HG03354 (cell line): ENCODE data around the gene GGT6.

Experiments
- ATAC-seq: cut with Tn5 transposase; IDR thresholded peaks from one replicate; pipeline ENCODE4 v1.9.1; 2021; ENCODE audit warnings: mild to moderate bottlenecking; ENCODE audit not compliant: unreplicated experiment, poor library complexity, severe bottlenecking

The GGT6 gene

DNA sequence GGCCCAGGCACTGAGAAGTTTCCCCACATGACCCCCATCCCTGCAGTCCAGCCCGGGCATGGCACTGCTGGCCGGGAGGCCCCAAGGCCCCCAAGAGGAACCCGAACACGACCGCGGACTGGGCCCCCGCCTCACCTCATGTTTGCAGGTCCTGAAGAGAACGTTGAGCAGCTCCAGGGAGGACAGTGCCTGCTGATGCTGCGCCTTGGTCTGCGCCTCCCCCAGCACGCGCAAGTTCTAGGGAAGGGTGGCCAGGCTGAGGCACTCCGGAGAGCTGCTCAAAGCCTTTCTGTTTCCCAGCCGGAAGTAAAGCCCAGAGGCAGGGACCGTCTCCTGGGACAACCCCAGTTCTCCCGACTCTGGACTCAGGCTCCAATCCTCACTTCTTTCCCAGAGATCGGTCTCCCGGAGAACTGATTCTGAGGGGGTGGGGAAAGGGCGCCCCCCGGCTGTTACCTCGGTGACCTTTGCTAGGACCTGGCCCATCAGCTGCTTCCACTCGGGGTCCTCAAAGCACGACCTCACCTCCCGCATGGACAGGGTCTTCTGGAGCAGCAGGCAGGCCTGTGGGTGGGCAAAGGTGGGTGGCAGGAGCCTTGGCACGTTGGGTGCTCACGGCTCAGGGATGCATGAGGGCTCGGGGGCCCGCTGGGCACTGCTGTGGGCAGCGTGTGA lies 18.9 kb downstream of the GGT6 start:
- no peak for ATAC-seq

DNA sequence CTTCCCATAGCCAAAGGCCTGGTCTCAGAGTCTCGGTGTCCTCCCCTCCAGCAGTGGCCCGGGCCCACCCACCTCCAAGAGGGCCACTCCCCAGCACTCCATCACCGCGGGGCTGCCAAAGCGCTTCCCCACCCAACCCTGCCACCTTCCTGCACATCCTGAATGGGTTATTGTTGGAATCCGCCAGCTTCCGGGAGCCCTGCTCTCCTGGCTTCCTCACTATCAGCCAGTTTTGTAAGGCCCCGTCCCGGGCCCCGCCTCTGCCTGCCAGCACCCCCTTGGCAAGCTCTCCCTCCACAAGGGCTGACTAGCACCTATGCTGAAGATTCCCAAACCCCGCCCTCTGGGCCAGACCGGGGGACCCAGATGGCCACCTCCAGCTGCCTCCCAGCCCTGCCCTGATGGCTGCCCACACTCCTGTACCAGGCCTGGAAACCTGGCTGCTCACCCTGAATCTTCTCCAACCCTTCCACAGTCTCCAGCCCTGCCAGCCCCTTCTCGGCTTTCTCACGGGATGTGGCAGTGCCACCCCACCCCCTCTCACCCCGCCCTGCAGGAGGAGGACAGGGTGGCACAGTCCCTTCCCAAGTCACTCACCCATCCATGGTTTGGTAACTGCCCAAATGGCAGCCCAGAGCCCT lies 19.6 kb downstream of the GGT6 start:
- no peak for ATAC-seq

DNA sequence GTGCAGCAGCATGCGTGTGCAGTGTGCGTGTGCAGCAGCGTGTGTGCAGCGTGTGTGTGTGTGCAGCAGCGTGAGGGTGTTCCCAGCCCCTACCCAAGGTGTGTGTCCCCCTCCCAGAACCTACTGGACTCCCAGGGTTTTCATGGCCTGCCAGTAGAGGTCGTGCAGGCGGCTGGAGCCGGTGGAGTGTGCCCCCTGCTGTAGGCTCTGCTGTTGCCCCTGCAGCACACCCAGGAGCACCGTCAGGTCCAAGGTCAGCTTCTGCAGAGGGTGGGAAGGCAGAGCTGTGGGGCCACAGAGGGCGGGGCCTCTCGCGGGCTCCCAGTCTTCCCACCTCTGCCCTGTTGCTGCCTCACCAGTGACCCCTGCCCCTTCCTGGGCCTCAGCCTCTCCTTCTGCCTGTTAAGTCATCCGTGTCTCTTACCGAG lies 20.1 kb downstream of the GGT6 start:
- ATAC-seq: no peak

DNA sequence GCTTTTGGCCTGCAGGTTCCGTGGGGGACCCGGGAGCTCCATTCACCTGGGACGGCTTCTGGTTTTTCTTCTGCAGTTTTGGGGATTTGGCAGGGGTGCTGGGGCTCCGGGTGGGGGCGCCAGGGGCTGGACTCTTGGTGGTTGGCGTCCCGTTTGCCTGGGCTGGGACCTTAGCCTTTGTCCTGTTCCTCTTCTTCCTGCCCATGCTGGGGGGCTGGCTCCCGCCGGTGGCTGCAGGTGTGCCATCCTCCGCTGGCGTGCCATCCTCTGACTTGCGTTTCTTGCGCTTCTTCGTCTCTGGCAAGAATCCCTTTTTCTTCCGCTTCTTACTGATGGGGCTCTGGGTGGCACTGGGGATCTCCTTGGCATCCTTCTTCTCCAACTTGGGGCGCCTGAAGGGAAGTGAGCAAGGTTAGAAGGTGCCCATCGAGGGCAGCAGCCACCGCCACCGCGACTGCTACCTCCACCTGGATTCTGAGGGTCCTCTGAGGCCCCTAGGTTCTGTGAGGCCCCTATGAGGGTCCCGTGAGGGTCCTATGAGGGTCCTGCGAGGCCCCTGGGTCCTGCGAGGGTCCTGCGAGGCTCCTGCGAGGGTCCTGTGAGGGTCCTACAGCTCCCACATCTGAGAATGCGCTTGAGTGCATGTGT lies 20.7 kb downstream of the GGT6 start:
- no peak for ATAC-seq

DNA sequence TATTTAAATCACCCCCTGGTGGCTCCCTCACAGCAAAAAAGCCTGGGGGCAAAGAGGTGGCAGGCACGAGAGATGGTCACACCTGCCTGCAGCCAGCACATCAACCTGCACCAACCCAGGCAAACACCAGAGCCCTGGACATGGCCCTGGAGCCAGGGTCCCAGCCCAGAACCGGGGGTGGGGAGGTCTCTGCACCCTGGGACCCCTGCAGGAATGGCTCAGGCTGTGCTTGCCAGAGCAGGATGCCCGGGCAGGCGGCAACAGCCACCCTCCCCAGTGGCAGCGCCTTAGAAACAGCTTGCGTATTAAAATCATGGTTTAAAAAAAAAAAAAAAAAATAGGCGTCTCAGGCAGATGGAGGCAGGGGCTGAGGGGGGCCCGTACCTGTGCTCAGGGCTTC lies 21.4 kb downstream of the GGT6 start:
- no peak for ATAC-seq

DNA sequence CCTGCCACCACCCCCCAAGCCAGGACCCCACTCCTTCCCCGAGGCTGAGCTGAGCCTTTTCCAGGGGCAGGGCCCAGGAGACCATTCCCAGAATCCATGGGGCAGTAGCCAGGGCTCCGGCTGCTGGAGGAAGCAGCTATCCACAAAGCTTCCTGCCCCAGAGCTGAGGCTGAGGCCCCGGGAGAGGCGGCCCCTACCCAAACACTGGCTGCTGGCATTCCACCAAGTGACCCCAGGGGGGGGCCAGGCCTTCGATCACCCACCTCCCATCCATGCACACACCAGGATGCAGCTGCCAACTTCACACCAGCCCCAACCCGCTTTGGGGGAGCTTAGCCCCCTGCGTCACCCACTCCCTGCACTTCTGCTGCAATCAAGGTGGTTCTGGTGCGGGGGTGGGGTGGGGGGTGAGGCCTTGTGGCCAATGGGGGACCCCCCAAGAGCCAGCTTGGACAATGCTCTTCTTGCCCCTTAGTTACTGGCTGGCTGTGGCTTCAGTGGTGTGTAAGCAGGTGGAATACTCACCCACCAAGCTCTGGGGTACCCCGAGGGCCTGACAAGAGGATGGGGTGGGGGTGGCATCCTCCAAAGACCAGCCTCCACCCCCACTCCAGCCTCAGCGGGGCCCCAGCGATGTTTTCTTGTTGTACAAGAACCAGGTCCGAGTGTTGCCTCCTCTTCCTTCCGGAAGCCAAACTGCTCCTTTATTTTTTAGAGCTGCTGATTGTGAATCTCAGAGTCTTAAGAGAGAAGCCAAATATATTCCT lies 22.0 kb downstream of the GGT6 start:
- ATAC-seq: no peak

DNA sequence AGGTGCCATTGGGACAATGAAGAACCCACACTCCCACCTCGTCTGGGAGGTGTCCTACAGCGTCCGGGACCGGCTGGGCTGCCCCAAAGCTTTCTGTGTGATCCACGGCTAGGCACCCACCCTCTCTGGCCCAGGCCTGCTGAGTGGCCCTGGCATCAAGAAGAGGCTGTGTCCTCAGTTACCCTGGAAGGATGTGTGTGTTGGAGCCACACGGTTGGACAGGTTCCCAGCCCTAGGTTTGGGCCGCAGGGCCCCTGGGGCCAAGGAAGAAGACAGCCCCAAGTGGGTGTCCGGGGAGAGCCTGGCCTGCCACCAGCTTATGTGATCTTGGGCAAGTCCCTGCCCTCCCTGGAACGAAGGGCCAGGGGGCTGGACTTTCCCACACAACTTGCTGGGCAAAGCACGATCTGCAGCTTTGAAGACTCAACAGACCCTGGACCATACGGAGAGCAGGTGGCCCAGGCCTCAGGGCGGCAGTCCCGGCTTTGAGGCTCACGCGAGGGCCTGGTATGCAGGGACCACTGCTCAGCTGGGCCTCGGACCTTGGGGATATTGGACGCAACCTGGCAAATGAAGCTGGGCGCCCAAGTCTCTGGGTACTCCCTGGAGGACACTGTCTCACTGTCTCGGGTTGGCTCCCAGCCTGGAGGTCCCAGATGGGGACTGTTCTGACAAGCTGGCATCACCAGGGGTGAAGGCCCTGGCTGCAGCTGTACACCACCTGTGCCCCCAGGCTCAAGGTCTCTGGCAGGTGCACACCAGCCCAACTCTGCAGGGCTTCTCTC lies 22.7 kb downstream of the GGT6 start:
- ATAC-seq: no peak

DNA sequence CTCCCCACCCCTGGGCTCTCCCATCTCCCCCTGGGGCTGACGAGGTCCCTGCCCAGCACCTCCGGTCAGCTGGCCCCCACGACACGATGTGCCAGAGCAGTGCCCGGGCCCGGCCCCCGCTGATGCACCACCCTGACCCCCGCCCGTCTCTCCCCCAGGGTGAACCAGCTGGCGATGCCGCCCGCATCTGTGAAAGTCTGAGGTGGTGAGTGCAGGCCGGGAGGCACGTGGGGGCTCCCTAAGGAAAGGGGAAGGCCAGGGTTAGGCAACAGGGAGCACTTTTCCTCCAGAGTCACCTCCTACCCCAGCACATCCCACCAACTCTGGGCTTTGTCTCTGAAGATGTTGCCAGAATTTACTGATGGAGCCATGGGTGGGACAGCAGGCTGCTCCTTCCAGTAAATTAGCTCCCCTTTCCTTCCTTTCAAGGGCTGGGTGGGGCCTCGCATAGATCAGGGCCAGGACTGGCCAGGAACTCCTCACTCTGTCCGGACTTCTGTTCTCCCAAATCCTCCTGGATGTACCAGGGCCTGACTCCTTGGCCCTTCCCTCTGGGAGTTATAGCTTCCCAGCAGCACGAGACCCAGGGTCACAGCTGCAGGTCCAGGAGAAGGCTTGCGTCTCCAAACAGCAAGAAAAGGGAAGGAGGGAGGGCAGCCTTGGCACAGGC lies 23.5 kb downstream of the GGT6 start:
- no peak for ATAC-seq

DNA sequence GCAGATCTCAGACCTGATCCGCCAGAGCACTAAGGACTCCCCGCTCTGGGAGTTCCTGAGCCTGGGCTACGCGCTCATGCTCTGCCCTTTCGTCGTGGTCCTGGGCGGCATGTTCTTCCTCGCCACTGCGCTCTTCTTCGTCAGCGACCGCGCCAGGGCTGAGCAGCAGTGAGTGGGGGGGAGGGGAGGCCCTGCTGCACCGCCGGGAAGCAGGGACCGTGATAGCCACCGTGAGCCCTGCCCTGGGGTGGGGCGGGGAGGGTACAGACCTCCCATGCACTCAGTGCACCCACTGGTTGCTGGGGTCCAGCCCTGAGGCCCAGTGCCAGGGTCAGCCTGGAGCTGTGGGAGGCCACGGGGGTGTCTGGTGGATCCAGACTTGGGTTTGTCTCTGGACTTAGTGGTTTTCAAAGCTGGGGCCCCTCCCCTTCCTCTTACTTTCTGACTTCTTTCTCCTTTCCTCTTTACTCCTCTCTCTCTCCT lies 24.1 kb downstream of the GGT6 start:
- no peak for ATAC-seq

DNA sequence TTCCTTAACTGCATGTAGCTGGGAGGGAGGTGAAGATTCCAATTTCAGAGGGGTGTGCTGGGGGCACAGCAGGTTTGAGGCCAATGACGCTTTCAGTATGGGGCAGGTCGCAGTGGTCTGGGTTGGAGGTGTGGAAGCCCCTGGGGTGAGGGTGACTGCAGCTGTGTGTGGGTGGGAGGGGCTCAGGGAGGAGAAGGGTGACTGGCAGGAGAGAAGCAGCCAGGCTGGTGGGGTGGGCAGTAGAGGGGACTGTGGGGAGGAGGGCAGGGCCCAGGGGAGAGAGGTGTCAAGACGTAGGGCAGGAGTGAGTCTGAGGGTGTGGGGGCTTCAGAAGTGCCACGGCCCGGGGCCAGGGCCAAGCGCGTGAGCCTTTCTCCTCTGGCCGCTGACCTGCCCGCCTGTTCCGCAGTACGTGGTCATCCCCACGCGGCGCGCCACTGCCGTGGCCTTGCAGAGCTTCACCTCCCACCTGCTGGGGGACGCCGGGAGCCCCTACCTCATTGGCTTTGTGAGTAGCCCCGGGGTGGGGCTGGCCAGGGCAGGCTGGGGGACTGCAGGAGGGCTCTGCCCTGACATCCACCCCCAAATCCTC lies 24.6 kb downstream of the GGT6 start:
- ATAC-seq: no peak

DNA sequence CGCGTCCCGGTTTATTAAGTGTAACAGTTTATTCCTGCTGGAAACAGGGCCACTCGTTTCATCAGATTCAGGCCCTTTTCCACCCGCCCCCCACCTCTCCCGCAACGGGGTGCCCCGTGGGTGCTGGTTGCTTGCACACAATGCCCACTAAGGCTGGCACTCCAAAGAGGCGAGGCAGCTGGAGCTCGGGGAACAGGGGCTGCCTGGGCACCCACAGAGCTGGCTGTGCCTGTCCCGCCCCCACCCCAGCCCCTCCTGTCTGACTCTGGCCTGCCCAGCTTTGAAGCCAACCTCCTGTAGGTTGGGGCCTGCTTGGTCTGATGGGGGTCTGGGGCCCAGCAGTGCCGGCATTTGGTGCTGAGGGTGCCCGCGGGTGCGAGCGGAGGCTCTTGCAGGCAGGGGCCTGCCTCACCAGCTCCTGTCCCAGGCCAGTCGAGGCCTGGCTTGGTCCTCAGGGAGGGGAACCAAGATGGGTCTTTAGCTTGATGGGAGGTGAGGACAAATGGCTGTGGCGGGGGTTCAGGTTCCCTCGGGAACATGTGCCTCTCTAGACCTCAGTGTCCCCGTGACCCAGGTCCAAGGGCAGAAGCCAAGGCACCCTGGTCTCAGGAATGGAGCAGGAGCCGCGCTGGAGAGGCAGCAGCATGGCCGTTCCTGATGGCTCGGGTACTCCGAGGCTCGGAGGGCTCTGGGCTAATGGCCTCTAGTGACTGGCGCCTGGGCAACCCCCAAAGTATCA lies 25.3 kb downstream of the GGT6 start:
- ATAC-seq: no peak

DNA sequence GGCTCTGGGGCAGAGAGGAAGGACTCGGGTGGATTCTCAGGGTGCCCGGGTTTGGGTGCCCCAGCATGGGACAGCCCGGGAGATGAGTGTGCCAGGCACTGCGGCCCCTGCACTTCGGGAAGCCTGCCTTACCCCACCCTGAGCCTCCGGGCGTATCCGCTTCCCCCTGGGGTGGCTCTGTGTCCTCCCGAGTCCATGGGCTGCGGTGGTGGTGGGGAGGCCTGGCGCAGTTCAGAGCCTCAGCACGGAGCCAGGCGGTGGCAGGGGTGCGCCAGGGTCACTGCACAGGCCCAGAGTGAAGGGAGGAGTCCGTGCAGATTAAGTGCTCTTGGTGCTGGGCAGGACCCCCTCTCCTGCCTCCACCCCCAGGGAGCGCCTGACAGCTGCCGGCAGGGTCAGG lies 25.9 kb downstream of the GGT6 start:
- ATAC-seq: no peak

DNA sequence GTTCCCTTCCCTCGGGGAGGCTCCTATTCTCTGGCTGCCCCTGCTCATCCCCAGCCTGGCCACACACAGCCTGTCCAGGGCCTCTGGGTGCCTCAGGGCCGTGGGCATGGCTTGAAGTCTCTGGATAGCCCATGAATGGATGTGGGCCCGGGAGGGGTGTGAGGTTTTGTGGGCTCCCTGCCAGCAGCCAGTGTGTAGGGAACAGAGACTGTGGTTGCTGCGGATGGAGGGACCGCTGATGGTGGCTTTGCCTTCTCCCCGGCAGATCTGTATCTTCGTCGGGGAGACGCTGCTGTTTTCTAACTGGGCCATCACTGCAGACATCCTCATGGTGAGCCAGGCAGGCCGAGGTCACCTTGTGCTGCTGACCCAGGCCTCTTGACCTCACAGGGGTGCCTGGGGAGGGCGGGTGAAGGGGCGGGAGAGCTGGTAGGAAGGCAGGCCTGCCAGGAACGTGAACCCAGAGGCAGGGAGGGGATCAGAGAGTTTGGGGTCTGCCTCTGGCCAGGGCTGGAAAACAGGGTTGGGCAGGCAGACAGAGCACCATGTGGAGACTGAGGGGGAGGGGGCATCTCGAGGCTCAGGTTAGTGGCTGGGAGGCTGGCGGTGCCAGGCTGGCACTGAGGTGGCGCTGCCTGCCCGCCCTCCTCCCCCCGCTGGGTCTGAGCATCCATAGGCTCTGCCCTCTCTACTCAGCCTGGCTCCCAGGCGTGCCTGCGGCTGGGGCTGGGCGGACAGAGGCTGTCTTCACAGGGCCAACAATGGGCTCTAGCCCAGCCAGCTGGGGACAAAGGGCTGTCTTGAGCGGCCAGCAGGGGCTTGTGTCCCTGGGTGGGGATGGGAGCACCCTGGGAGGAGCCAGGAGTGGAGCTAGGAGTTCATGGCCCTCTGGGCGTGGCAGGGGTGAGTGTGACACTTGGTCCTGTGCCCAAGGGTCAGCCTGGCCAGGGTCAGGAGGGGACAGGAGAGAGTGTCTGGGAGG lies 26.6 kb downstream of the GGT6 start:
- no peak for ATAC-seq

DNA sequence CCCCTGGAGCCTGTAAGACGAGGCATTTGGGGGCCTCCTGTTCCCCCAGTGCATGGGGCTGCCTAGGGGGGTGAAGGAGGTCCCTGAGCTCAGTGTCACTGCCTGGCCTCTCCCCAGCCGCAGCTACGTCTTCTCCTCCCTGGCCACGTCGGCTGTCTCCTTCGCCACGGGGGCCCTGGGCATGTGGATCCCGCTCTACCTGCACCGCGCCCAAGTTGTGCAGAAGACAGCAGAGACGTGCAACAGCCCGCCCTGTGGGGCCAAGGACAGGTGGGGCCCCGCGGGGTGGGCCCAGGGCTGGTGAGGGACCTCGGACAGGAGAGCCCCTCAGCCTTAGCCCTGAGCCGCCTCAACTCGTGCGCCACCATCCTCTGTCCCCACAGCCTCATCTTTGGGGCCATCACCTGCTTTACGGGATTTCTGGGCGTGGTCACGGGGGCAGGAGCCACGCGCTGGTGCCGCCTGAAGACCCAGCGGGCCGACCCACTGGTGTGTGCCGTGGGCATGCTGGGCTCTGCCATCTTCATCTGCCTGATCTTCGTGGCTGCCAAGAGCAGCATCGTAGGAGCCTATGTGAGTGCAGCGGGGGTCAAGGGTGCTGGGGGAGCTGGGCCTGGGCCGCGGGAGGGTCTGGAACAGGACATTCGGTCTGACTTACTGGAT lies 27.4 kb downstream of the GGT6 start:
- no peak for ATAC-seq

DNA sequence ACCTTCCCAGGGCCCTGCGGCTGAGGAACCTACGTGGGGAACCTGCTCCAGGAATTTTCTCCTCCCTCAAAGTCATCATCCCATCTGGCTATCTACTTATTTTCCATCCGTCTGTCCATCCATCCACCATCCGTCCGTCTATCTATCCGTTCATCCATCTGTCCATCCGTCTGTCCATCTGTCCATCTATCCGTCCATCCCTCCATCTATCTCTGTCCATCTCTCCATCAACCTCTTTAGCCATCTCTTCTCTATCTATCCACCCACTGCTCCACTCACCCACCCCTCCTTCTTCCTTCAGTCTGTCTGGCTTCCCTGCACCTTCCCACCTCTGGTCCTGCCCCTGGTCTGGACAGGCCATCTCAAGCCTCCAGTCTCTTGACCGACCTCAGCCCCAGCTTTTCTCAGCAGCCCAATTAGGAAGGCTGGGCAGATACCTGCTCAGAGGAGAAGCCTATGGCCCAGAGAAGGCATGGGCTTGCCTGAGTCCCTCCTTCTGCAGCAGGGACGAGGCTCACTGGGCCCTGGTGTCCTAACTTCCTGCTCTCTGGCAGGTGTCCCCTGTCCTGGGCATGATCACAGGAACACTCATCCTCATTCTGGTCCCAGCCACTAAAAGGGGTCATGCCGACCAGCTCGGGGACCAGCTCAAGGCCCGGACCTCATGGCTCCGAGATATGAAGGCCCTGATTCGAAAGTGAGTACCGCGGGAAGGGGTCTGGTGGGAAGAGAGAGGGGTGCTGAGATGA lies 28.2 kb downstream of the GGT6 start:
- no peak for ATAC-seq
